ENCODE results near the gene WRNIP1.

DNA sequence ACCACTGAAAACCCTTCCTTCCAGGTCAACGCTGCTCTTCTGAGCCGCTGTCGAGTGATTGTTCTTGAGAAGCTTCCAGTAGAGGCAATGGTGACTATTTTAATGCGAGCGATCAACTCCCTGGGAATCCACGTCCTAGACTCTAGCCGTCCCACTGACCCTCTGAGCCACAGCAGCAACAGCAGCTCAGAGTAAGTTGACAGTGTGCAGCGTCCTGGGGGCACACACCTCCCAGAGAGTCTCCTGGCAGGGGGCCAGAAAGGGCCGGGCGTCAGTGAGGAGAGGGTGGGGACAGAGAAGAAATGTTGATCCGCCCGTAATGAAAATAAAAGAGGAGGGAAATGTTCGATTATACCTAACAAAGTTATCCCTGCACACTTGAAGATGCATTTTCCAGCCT is 5.0 kb downstream of the WRNIP1 start:
- no peak for TF ChIP-seq CTCF (IDR thresholded peaks at IDR 0.05)
- no peak for TF ChIP-seq POLR2A (IDR thresholded peaks at IDR 0.05)
